Type B pancreatic cell (in vitro differentiated cells): ENCODE data around the gene CDKN3. TPM values are rescaled to one million over a fixed set of nuclear protein-coding genes. Genes with fewer than 3 reads are reported as not detected.

ENCODE experiments used
- DNase-seq: peaks from one replicate; pipeline ENCODE4 v3.0.0; 2021; ENCODE audit warnings: mixed read lengths; ENCODE audit not compliant: unreplicated experiment; ENCODE audit errors: extremely low spot score
- H3K27ac Mint-ChIP-seq: 2 replicates; pipeline ENCODE4 v1.8.0; 2021; ENCODE audit warnings: mild to moderate bottlenecking, mixed read lengths
- H3K27me3 Mint-ChIP-seq: 2 replicates; pipeline ENCODE4 v1.8.0; 2021; ENCODE audit warnings: mixed read lengths
- H3K36me3 Mint-ChIP-seq: 2 replicates; pipeline ENCODE4 v1.8.0; 2021; ENCODE audit warnings: mixed read lengths
- H3K4me1 Mint-ChIP-seq: one replicate; pipeline ENCODE4 v1.8.0; 2021; ENCODE audit warnings: mixed read lengths; ENCODE audit not compliant: unreplicated experiment
- H3K4me3 Mint-ChIP-seq: 2 replicates; pipeline ENCODE4 v1.8.0; 2021; ENCODE audit warnings: mild to moderate bottlenecking, mixed read lengths
- H3K9me3 Mint-ChIP-seq: 2 replicates; pipeline ENCODE4 v1.8.0; 2021; ENCODE audit warnings: mixed read lengths
- CTCF ChIP-seq: fragments of 200-600 bp; sonication (generic); conservative IDR thresholded peaks from 2 replicates; pipeline ENCODE4 v1.5.0; 2021; ENCODE audit warnings: antibody characterized with exemption, mild to moderate bottlenecking
- total RNA-seq: library from RNA; stranded (reverse); gene quantifications from 2 replicates; pipeline ENCODE4 v1.2.1, GENCODE V29; 2021; ENCODE audit warnings: low replicate concordance

The CDKN3 gene
- total RNA-seq, 1 donor from 2014 or later = 31.0 TPM

DNA sequence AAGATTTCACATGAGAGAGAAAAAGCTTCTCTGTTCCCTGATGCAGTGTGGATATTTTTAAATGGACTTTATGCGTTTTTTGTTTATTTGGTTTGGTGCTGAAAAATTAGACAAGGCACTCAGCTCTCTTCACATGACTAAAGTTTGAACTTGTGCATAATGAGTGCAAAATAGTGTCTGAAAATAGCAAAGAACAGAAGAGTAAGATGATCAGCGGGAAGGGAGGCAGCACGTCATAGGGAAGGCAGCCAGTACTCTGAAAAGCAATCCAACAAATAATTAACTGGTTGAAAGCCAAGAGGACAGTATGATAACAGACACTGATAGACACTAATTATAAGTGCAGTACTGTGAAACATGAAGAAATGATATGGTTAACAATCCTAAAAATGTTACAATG lies 46.6 kb upstream of the CDKN3 start:
- DNase-seq = no peak
- H3K36me3 Mint-ChIP-seq = no peaks in the 10 kb centered on the region
- H3K4me3 Mint-ChIP-seq = no peak overlapping the region
- peaks cover 20% of the 10 kb centered on the region for H3K4me1 Mint-ChIP-seq
- peaks cover 8% of the 10 kb centered on the region for H3K27me3 Mint-ChIP-seq
- no peak overlapping the region for H3K27ac Mint-ChIP-seq
- H3K9me3 Mint-ChIP-seq = no peaks in the 10 kb centered on the region
- no peak for TF ChIP-seq CTCF

DNA sequence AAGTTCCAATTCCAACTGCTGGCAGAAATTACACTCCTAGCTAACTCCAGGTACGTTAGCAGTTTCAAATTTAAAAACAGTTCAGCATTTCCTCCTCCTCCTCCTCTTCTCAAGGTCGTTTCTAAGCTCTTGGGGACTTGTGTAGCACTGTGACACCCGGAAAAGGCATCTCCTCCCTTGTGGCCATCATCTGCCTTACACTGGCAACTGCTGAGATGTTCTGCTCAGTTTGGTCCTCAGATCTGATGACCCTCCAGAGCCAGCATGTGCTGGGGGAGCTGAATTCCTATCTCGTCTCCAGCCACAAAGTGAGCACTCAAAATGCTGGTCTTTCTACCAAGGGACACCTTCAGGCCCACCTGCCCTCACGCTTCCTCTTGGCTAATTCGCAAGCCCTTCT lies 43.5 kb upstream of the CDKN3 start:
- no peaks in the 10 kb centered on the region for H3K9me3 Mint-ChIP-seq
- no peaks in the 10 kb centered on the region for H3K36me3 Mint-ChIP-seq
- no peak for TF ChIP-seq CTCF
- H3K4me1 Mint-ChIP-seq = peaks cover 23% of the 10 kb centered on the region
- no peak for DNase-seq
- peaks cover 4% of the 10 kb centered on the region for H3K27me3 Mint-ChIP-seq
- H3K4me3 Mint-ChIP-seq = no peak overlapping the region
- H3K27ac Mint-ChIP-seq = no peak overlapping the region

- H3K4me1 Mint-ChIP-seq = peaks cover 23% of the 10 kb centered on the region
- no peak for DNase-seq
Observed at GRCh38 chr14:54353694-54354093, 43.1 kb upstream of the CDKN3 start.

DNA sequence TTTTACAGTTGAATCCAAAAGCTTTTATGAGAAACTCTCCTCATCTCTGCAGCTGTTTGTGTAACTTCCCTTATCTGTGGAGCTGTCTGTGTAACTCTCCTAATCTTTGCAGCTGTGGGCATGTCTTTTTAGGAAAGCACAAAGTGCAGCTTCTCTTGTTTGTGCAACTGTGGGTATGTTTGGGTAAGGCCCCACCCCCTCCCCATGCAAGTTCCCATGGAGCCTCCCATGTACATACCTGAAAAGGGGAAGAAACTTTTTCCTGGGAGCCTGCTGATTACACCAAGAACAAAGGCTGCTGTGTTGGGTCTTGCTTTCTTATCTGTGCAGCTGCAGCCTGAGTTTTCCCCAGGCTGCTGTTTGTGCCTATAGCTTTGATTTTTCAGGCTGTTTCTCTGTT lies 42.7 kb upstream of the CDKN3 start:
- peaks cover 21% of the 10 kb centered on the region for H3K4me1 Mint-ChIP-seq
- no peaks in the 10 kb centered on the region for H3K9me3 Mint-ChIP-seq
- H3K27ac Mint-ChIP-seq = no peak overlapping the region
- DNase-seq = no peak
- H3K27me3 Mint-ChIP-seq = peaks cover 4% of the 10 kb centered on the region
- no peak for TF ChIP-seq CTCF
- H3K36me3 Mint-ChIP-seq = no peaks in the 10 kb centered on the region
- no peak overlapping the region for H3K4me3 Mint-ChIP-seq

More at GRCh38 chr14:54353694-54354093, 43.1 kb upstream of the CDKN3 start:
- Mint-ChIP-seq H3K36me3 (no peaks in the 10 kb centered on the region), H3K27ac (no peak overlapping the region), H3K4me3 (no peak overlapping the region), H3K9me3 (no peaks in the 10 kb centered on the region), H3K27me3 (peaks cover 4% of the 10 kb centered on the region)
- TF ChIP-seq CTCF = no peak

- no peak overlapping the region for H3K4me3 Mint-ChIP-seq
- H3K9me3 Mint-ChIP-seq = no peaks in the 10 kb centered on the region
- H3K27ac Mint-ChIP-seq = no peak overlapping the region
Observed at GRCh38 chr14:54354968-54355641, 41.7 kb upstream of the CDKN3 start.

More at GRCh38 chr14:54354968-54355641, 41.7 kb upstream of the CDKN3 start:
- Mint-ChIP-seq H3K27me3 (peaks cover 3% of the 10 kb centered on the region), H3K4me1 (peaks cover 13% of the 10 kb centered on the region), H3K36me3 (no peaks in the 10 kb centered on the region)
- no peak for DNase-seq
- no peak for TF ChIP-seq CTCF
